GM03348 (cell line): ENCODE data around the gene PRRC2B.
A peak's percentile ranks its signal among the peaks of the same experiment; 100 is the strongest.
"Not testable (repeated sequence)": the region's sequence is repeated elsewhere in the genome, so short reads cannot be mapped to it uniquely, and the experiment has no call there.

ENCODE experiments used
- DNase-seq: peaks from one replicate; pipeline ENCODE4 v3.0.0; 2012; ENCODE audit warnings: low spot score

PRRC2B gene

DNA sequence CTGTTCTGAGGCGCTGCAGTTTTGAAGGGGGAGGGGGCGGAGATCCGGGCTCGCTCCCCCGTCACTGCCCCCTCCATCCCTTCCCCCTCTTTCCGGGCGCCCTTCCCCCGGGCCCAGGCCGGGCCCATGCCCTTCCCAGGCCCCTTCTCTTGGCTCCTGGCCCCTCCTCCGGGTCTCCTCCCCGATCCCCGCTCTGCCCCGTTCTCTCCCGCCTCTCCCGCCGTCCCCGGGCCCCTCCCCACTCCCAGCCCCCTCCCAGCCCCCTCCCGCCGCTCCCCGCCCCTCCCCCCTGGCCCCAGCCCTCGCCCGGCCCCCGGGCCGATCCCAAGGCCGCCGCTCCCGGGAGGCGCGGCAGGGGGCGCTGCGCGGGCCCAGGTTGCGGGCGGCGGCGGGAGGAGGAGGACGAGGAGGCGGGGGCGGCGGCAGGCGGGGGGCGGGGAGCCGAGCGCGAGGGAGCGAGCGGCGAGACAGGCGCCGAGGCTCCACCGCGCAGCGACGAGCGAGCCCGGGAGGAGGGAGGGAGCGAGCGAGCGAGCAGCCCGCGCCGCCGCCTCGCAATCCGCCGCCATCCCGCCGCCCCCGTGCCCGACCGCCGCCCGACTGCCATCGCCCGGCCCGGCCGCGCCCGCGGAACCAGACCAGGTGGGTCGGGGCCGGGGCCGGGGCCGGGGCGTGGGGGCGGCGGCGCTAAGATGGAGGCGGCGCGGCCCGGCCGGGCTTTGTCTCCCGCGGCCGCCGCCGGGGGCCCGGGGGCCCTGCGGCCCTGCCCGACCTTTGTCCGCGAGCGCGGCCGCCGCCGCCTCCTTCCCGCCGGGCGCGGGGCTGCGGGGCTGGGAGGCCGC lies at the start of gene PRRC2B:
Gene PRRC2B (plus strand): TSS at position 465 of the 842 bp plus-strand sequence. CDS start 36,059 bp downstream, outside the sequence.
- peak; percentile 97 for DNase-seq

DNA sequence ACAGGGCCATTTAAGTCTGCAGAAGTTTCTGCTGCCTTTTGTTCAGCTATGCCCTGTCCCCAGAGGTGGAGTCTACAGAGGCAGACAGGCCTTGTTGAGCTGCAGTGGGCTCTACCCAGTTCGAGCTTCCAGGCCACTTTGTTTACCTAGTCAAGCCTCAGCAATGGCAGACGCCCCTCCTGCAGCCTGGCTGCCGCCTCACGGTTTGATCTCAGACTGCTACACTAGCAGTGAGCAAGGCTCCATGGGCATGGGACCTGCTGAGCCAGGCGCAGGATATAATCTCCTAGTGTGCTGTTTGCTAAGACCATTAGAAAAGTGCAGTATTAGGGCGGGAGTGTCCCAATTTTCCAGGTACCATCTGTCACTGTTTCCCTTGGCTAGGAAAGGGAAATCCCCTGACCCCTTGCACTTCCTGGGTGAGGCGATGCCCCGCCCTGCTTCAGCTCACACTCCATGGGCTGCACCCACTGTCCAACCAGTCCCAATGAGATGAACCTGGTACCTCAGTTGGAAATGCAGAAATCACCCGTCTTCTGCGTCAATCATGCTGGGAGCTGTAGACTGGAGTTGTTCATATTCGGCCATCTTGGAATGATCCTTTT lies 48.9 kb upstream of the PRRC2B start:
- not testable (repeated sequence) for DNase-seq

DNA sequence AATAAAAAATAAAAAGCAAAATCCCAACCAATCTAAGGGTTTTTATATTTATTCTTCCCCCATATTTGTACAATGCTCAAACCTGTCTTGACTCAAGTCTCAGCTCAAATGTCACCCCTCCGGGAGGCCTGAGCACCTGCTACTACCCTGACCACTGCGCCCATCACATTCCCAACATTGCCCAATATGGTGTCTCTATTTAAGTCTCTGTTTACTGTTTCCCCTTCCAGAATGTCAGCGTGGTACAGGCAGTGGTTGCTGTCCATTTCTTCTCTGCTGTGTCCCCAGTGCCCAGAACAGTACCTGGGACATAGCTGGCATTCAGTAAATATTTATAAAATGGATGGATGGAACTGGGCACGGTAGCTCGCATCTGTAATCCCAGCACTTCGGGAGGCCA lies 47.3 kb upstream of the PRRC2B start:
- DNase-seq, result no peak

DNA sequence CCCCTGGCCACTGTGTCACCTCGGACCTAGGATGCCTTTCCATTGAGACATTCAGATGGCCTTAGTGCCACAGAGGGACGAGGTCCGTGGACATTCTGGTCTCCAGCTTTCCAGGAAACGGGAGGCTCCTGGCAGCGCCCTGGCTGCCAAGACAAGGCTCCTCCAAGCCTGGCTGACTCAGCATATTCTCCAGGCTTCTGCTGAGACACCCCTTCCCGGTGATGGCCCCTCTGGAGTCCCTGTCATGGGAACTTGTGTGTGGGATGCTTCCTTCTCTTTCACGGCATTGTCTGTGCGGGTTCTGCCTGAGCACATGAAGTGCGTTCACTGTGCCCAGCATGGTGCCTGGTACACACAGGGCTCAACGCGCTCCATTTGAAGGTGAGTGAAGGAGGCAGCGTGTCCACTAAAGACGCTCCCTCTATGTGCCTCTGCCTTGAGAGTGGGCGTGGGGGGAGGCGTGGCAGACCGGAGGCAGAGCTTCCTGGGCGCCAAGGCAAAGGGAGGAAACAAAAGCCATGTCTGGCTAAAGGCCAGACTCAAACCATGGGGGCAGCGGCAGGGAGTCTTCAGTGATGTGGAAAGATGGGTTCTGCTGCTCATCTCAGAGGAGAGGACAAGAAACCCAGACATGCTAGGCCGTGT lies 46.4 kb upstream of the PRRC2B start:
- no peak for DNase-seq

DNA sequence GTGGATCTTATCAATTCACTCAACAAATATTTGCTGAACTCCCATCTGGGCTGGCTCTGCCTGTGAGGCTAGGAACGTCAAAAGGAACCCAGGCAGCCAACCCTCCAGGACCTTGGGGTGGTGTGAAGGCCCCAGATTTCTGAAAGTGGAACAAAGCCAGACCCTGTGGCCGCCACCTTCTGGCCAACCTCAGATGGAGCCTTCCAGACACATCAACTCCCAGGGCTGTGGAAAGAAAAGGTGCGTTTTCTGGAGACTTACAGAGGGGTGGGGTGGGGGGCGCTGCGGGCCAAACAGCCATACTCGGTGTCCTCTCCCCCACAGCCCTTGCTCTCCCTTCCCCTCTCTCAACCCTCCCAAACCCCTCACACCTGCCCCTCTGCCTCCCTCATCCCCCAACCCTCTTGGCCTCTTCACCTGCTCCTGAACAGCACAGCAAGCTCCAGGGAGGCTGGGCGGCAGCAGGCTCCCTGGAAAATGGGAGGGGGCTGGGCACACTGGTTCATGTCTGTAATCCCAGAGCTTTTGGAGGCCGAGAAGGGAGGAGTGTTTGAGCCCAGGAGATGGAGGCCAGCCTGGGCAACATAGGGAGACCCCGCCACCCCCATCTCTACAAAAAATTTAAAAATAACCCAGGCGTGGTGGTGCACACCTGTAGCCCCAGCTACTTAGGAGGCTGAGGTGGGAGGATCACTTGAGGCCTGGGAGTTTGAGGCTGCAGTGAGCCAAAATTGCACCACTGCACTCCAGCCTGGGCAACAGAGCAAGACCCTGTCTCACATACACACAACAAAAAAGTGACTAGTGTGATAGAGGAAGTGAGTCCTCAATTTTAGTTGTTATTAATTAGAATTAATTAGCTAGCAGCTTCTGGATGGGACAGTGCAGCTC lies 45.0 kb upstream of the PRRC2B start:
- DNase-seq, result peak; percentile 34

DNA sequence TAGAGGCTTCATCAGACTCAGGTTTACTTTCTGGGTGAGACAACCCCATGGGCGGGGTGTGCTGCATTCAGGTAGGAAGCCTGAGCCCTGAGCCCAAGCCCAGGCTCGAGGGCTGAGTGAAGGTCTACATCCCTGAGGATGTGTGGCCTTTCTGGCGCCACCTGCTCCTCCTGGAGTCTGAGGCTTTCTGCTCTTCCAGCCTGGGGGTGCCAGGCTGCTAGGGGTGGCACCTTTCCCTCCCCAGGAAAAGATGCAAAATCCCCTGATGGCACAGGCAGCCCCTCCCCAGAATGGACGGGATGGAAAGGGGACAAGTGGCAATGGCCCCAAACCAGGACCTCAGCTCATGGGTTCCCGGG lies 44.4 kb upstream of the PRRC2B start:
- DNase-seq, result no peak

DNA sequence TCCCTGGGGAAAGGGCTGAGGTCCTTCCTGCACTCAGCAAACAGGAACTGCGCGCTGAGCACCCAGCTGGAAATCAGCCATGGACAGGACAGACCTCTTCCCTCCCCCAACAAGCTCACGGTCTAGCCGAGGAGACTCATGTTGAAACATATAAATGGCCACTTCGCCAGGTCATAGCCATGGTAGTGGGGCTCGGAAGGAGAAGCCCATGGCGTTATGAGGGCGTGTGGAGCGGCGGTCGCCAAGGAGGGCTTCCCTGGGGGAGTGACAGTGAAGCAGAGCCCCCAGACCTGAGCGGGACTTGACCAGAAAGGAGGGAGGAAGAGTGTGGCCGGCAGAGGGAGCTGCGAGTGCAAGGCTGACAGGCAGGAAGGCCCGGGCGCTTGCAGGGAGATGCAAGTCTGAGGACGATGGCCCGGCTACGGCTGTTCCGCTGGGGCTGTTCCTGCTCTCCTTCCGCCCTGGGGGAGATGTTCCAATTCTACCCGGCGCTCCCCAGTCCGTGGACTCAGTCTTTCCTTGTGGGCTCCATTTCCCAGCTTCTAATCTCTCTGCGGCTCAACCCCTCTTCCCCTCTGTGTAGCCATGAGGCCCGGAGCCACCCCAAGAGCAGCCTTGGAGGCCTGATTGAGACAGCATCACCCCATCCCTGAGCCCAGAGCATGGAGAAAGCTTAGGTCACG lies 43.9 kb upstream of the PRRC2B start:
- DNase-seq, result peak; percentile 94

DNA sequence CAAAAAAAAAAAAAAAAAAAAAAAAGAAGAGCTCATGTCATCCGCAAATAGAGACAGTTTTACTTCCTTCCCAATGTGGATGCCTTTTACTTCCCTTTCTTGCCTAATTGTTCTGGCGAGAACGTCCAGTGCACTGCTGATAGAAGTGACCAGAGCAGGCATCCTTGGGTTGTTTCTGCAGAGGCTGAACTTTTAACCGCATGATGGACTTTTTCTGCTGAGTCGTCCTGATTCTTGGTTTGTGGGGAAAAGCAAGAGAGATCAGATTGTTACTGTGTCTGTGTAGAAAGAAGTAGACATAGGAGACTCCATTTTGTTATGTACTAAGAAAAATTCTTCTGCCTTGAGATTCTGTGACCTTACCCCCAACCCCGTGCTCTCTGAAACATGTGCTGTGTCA lies 37.4 kb upstream of the PRRC2B start:
- DNase-seq, result not testable (repeated sequence)

DNA sequence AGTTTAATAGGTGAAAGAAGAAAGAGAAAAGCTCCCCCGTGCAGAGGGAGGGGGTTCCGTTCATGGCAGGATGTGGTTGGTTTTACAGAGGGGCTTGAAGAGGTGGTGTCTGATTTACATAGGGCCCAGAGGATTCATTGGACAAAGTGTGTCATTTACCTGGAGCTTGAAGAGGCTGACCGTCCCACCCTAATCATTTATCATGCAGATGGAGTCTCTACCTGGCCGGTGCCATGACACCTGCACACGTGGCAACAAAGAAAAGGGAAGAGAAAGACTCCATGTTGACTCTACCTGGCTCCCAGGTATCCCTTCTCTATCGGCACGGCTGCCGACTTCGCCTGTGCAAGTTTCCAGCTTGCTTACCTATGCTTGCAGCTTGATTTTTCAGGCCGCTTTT lies 35.3 kb upstream of the PRRC2B start:
- DNase-seq, result no peak

DNA sequence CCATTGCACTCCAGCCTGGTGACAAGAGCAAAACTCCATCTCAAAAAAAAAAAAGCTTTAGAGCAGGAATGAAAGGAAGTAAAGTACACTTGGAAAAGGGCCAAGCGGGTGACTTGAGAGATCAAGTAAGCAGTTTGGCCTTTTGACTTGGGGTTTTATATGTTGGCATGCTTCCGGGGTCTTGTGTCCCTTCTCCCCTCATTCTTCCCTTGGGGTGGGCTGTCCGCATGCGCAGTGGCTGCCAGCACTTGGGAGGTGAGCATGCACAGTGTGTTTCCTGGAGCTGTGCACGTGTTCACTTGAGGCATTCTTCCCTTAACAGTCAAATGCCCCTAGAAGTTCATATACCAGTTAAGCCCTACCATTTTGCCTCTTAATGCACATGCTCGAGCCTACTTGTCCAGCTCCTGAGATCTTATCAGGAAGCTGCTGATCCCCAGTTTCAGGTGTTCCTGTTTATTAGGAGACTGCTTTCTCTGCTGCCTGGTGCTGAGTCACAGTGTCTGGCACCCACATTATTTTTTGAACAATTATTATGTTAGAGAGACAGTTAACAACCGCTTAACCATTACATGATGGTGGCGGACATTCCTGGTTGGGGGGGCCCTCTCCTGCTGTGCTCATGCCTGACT lies 32.6 kb upstream of the PRRC2B start:
- DNase-seq, result no peak

DNA sequence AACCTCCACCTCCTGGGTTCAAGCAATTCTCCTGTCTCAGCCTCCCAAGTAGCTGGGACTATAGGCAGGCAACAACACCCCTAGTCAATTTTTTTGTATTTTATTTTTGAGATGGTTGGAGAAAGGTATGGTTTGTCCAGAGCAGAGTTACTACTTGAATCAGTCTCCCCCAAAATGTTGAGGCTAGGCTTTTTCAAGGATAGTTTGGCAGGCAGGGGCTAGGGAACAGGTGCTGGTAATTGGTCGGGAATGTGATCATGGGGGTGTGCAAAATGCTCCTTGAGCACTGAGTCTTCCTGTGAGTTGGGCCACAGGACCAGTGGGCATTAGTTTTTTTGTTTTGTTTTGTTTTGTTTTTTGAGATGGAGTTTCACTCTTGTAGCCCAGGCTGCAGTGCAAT lies 28.3 kb upstream of the PRRC2B start:
- no peak for DNase-seq

DNA sequence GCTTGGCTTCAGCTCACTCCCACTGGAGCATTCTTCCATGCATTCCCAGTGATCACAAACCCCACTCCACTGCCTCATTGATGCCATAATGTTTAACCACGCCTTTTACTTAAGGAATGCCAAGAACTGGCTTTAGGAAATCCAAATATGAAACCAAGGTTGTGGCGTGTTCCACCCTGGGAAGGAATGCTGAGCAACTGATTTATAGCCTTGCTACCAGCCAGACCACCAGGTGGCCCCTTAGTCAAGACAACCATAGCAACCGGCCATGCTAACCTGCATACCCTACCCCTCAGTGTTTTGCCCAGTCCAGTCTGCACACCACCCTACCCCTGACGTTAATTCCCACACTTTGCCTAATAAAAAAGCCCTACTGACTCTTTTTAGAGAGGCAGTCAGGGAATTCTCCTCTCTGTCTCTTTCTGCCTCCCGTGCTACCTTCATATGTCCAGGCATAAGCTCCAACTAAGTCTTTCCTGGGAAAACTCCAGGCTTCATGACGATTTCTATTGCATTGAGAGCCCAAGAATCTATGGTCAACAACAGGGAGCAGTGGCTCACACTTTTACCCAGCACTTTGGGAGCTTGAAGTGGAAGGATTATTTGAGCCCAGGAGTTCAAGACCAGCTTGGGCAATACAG lies 27.0 kb upstream of the PRRC2B start:
- DNase-seq, result peak; percentile 55

DNA sequence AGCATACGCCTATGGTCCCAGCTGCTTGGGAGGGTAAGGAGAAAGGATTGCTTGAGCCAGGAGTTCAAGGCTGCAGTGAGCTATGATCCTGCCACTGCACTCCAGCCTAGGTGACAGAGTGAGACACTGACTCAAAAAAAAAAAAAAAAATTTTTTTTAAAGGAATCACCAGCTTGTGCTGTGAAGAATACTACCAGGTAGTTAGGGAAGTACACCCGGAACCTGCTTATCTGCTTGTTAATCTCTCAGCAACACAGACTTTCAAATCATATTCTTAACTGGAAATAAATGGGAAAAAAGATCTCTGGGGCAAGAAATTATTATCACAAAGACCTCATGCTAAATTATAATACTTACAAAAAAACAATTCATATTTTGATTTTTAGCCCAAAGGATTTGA lies 26.4 kb upstream of the PRRC2B start:
- no peak for DNase-seq

DNA sequence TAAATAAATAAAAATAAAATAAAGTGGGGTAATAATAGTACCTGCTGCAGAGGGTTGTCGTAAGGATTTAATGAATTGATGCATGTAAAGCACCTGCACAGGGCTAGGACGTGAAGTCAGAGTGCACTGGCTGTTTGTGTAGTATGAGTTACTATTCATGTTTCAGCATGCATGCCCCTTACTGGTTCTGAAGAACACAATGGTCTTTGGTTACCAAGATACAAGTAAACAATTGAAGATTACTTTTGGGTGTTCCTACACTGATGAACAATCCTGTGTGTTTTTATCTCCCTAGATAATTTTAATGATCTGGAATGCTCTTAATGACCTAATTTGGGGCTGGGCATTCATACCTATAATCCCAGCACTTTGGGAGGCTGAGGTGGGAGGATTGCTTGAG lies 23.2 kb upstream of the PRRC2B start:
- no peak for DNase-seq

DNA sequence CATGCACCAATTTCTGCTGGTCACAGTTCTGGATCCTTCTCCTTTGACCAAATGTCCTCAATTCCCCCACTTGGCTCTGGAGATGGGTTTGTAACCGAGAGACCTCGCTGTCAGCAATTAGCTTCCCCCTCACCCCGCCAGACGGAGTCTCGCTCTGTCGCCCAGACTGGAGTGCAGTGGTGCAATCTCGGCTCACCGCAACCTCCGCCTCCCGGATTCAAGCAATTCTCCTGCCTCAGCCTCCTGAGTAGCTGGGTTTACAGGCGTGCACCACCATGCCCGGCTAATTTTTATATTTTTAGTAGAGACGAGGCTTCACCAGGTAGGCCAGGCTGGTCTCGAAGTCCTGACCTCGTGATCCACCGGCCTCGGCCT lies 21.3 kb upstream of the PRRC2B start:
- not testable (repeated sequence) for DNase-seq

DNA sequence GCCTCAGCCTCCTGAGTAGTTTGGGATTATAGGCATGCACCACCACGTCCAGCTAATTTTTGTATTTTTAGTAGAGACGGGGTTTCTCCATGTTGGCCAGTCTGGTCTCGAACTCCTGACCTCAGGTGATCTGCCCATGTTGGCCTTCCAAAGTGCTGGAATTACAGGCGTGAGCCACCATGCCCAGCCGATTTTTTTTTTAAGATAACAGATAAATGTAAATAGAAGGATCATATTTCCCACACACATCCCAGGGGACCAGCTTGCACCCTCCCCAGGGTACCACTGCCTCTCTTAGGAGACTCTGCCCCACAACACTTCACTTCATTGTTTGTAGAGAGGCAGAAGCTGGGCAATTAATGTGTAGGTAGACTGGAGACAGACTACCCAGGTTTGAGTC lies 19.2 kb upstream of the PRRC2B start:
- DNase-seq, result not testable (repeated sequence)

DNA sequence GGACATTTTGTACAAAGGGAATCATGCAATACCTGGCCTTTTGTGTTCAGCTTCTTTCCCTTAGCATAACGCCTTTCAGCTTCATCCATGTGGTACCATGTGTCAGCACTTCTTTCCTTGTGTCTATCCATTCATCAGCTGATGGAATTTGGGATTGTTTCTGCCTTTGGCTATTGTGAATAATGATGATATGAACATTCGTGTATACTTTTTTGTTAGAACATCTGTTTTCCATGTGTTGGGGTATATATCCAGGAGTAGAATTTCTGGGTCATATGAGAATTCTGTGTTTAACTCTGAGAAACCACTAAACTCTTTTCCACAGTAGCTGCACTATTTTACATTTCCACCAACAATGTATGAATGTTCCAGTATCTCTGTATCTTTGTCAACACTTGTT lies 14.8 kb upstream of the PRRC2B start:
- no peak for DNase-seq

DNA sequence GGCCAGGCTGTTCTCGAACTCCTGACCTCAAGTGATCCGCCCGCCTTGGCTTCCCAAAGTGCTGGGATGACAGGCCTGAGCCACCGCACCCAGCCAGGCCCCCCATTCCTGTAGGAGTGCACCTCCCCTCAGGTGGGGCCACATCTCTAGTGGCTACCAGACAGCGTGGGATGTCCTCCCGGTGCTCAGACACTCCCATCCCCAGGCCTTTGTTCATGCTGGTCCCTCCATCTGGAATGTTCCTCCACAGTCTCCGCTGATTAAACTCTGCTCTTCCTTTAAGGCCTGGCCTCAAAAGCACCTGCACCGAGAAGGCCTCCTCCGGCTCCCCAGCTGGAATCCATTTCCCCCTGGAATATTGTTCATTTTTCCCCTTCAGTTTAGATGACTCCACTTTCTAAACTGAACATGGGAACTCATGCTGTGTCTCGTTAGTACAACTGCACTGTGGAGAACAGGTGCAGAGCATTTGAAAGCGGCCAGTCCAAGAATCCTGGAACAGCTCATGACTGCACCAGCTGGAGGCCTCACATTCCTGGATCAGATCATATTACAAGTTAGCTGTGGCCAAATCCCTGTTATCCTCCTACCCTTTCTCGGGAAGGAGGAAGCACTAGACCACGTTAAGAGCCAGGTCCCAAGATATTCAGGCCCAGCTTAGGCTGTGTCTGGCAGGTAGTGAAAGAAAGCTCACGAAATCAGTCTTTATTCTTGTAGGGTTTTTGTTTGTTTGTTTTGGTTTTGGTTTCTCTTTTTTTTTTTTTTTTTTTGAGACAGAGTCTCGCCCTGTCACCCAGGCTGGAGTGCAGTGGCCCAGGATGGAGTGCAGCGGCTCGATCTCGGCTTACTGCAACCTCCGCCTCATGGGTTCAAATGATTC lies 10.8 kb upstream of the PRRC2B start:
- peak; percentile 83 for DNase-seq

DNA sequence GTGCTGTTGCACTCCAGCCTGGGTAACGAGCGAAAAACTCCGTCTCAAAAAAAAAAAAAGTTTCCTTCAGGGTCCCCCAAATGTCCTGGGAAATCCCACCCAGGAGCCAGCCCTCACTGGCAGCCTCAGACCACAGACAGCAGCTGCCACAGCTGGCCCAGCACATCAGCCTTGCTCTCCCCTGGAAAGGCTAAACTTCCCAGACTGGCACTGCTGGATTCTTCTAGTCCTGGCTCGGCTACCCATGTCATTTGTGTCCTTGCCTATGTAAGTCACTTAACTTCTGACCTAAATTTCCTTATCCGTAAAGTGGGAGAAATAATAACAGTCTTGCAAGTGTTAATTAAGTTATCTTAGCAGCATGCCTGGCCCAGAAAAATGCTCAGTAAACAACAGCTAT lies 8.6 kb upstream of the PRRC2B start:
- no peak for DNase-seq

DNA sequence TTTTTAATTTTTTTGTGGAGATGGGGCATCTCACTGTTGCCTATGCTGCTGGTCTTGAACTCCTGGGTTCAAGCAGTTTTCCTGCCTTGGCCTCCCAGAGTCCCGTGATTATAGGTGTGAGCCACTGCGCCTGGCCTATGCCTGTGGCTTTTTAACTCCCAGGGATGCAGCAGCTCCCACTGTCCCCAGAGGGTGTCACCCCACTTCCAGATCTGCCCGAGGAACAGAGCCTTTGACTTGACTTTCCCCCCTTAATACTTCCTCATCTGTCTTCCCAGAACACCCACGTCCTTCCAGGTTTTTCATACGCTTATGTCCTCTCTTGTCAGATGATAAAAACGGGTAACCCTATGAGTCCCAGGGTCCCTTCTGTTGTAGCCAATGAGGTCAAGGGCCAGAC lies 7.6 kb upstream of the PRRC2B start:
- no peak for DNase-seq
